Measurements from ENCODE around the gene TEX30. TPM values are rescaled to one million over a fixed set of nuclear protein-coding genes. Genes with fewer than 3 reads are reported as not detected.

The TEX30 gene
- total and polyA plus RNA-seq, 2 of the 4 experiments (the other 2 are of a cell fraction), result 8.1 to 10.4 TPM

DNA sequence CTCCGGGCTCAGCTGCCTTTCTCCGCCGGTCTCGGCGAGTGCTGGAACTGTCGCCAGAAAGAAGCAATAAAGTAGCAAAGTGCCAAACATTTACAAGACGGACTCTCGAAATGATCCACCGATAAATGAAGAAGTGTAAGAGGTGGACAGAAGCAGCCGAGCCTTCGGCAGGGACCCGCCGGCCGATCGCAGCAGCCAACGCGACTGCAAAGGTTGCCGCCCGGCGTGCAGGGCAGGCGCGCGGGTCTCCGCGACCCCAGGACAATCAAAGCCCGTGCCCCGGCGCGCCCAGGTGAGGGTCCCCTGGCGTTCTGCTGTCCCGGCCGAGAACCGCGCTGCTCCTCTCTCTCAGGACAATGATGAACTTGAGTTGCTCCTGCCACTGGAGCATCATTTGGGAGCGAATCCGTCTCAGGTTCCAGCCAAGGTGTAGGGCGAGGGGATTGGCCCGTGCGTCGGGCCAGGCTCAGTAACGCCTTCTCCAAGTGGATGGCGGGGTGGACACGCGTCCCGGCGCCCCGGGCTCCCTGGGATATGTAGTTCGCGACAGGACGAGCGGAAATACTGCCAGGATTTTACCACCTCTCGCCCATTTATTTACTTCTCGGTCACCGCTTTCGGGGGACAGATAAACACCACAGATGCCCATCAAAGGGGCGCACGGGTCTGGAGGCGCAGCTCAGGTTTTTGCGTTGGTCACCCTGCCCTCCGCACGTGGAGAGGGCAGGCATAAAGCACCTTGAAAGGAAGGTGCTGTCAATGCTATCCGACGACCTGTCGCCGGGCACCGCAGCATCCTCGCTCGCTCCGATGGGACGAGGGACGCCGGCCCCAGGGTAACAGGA, 25.2 kb upstream of the TEX30 start, which contains the start of the genes BIVM and POGLUT2:
BIVM (plus strand) TSS at position 539 of the 845 bp plus-strand sequence. CDS start 8,149 bp downstream, outside the sequence.
POGLUT2 (minus strand) TSS at position 396 of the 845 bp plus-strand sequence; CDS start at position 90, 306 bp downstream.
- Histone ChIP-seq H3K14ac (replicated peaks; ENCODE audit: low read depth, low read length) (peak within 1 kb of the TSS; percentile 88), H2AK9ac (replicated peaks; ENCODE audit: low read depth, low read length, poor library complexity) (peak within 1 kb of the TSS; percentile 98), H3K4me2 (ENCODE audit: low read depth, low read length) (peak within 1 kb of the TSS; percentile 93), H3K9me3 (ENCODE audit: control insufficient read depth, insufficient read depth, low read length) (no peaks in the 10 kb centered on the region), H3K36me3 (ENCODE audit: control insufficient read depth, insufficient read depth, low read length) (0 out of 2 replicates have a peak, but pooled peaks cover 1% of the 10 kb centered on the region), H3K9me1 (ENCODE audit: insufficient read depth, low read length) (0 out of 2 replicates have a peak, but pooled peaks cover 6% of the 10 kb centered on the region), H2AFZ (replicated peaks; ENCODE audit: low read length, poor library complexity) (peak within 1 kb of the TSS; percentile 100), H4K5ac (ENCODE audit: low read depth, low read length) (peak within 1 kb of the TSS; percentile 86), H3K4ac (ENCODE audit: low read depth, low read length) (peak within 1 kb of the TSS; percentile 91), H3K79me1 (ENCODE audit: low read depth in 1 of 2, low read length in 2 of 2) (peaks cover 27 to 38% of the 10 kb centered on the region in 2 experiments), H4K8ac (ENCODE audit: low read depth in 2 of 2, low read length in 2 of 2) (peak within 1 kb of the TSS; percentile 51 to 92), H3K27ac (ENCODE audit: insufficient read depth, low read length) (peak within 1 kb of the TSS; percentile 68), H3K9ac (ENCODE audit: low read depth, low read length) (peak within 1 kb of the TSS; percentile 77), H2BK15ac (ENCODE audit: low read depth, low read length) (peak within 1 kb of the TSS; percentile 60; the same call in 1 of the 3 replicates), H3K56ac (ENCODE audit: extremely low read depth, insufficient read depth, low read length) (peak within 1 kb of the TSS; percentile 73), H3K23ac (ENCODE audit: low read depth, low read length) (peak within 1 kb of the TSS; percentile 94), H2BK5ac (ENCODE audit: low read depth, low read length, poor library complexity, severe bottlenecking) (peak within 1 kb of the TSS; percentile 77), H3K27me3 (ENCODE audit: control insufficient read depth, insufficient read depth, low read length) (no peaks in the 10 kb centered on the region), H2BK20ac (ENCODE audit: low read depth, low read length) (no peak within 1 kb of the TSS), H3K18ac (ENCODE audit: low read depth, low read length) (peak within 1 kb of the TSS; percentile 26; the same call in 1 of the 2 replicates), H4K91ac (ENCODE audit: insufficient read depth, low read depth, low read length) (peak within 1 kb of the TSS; percentile 83), H3K4me1 (ENCODE audit: control insufficient read depth, insufficient read depth, low read length) (0 out of 2 replicates have a peak, but pooled peaks cover 3% of the 10 kb centered on the region), H2BK120ac (ENCODE audit: low read depth, low read length) (peak within 1 kb of the TSS; percentile 52), H3K4me3 (ENCODE audit: insufficient read depth, low read depth, low read length) (peak within 1 kb of the TSS; percentile 84), H4K20me1 (ENCODE audit: insufficient read depth, low read length) (no peaks in the 10 kb centered on the region), H2AK5ac (ENCODE audit: low read depth, low read length) (0 out of 2 replicates have a peak within 1 kb of the TSS, but pooled peaks have one; percentile 39)
- 0% methylated on average over 28 of the region's 72 CpGs; no CpG with 5 or more reads in 1 of the 2 experiments for WGBS, 2 experiments (ENCODE audit: extremely low coverage in 2 of 2, insufficient read length in 1 of 2)
- intact Hi-C loops (cut with micrococcal nuclease), result no loop called here
- in situ Hi-C loops (cut with MboI; ENCODE audit: low sequenced_read_pairs), result no loop called here
- ChIA-PET CTCF (interaction anchor here (1.2 to 1.4 kb wide), 2 partner anchors 14 to 47 kb away, joined by 6 read pairs; partner anchors contain the start of gene ERCC5), POLR2A (ENCODE audit: unreplicated experiment) (no interaction called here)
- BruUV-seq (replicated peaks), result no TSS peak
- dilution Hi-C loops (cut with HindIII; ENCODE audit: low sequenced_read_pairs, unreplicated experiment), result no loop called here
- peak; percentile 91 for DNase-seq
- ATAC-seq (ENCODE audit: low read depth), result peak; percentile 90
- TF ChIP-seq USF2 (IDR thresholded peaks at IDR 0.05; ENCODE audit: low read depth, low read length) (peak; percentile 83), FOS (IDR thresholded peaks at IDR 0.05; ENCODE audit: low read depth, low read length) (peak; percentile 27; the same call in 1 of the 2 replicates), SMC3 (IDR thresholded peaks at IDR 0.05; ENCODE audit: low read depth, low read length) (no peak), MXI1 (IDR thresholded peaks at IDR 0.05; ENCODE audit: borderline replicate concordance, low read depth, low read length) (0 out of 2 replicates have a peak, but pooled peaks have one; percentile 38)
